Thoracic aorta (tissue), 2 donors: ENCODE measurements around the gene SLC6A6. TPM values are rescaled to one million over a fixed set of nuclear protein-coding genes. Genes with fewer than 3 reads are reported as not detected.
A peak's percentile ranks its signal among the peaks of the same experiment; 100 is the strongest.

ENCODE experiments used
- ATAC-seq: fragments of 150-250 bp; one replicate; pipeline ENCODE4 v1.8.0; 2017; ENCODE audit warnings: low read depth; ENCODE audit not compliant: insufficient number of reproducible peaks, low FRiP score
- DNase-seq: peaks from one replicate; pipeline ENCODE4 v3.0.0-alpha.2; 2020; ENCODE audit warnings: low spot score
- H3K27ac ChIP-seq, 2 donors: fragments of 200-600 bp; sonication (generic); 1 replicate in 1 of 2; 2 replicates in 1 of 2; pipeline ENCODE4 v1.5.1; 2016; ENCODE audit warnings: mild to moderate bottlenecking in 2 of 2, moderate library complexity in 2 of 2
- H3K27me3 ChIP-seq: fragments of 200-600 bp; sonication (generic); replicated peaks from 2 replicates; pipeline ENCODE4 v1.6.0; 2016; ENCODE audit warnings: mild to moderate bottlenecking; ENCODE audit not compliant: insufficient read depth
- H3K36me3 ChIP-seq: fragments of 200-600 bp; sonication (generic); one replicate; pipeline ENCODE4 v1.5.1; 2016
- H3K4me1 ChIP-seq, 2 donors: fragments of 200-600 bp; sonication (generic); 1 replicate in 1 of 2; 2 replicates in 1 of 2; pipeline versions ENCODE4 v1.5.1 to v1.6.0; 2016; ENCODE audit warnings: low read depth in 2 of 2, mild to moderate bottlenecking in 1 of 2; ENCODE audit not compliant: control insufficient read depth in 1 of 2
- H3K4me3 ChIP-seq: fragments of 200-600 bp; sonication (generic); 2 replicates; pipeline ENCODE4 v1.5.1; 2016; ENCODE audit warnings: mild to moderate bottlenecking
- H3K9me3 ChIP-seq: fragments of 200-600 bp; sonication (generic); 2 replicates; pipeline ENCODE4 v1.5.1; 2016
- CTCF ChIP-seq: fragments of 200-600 bp; sonication (generic); IDR thresholded peaks from one replicate; pipeline ENCODE4 v1.5.1; 2019; ENCODE audit warnings: antibody characterized with exemption
- total RNA-seq, 2 donors: library from RNA; depleted of rRNA; stranded (reverse); fragments of >200 nt; gene quantifications; one replicate each; pipeline versions ENCODE4 v1.1.0 to v1.2.3, GENCODE V29; 2016

SLC6A6 gene
- total RNA-seq, 2 donors from 2014 or later: 33.5 to 45.5 TPM

GRCh38 chr3:14369675-14370669, 32.4 kb upstream of the SLC6A6 start:
- TF ChIP-seq CTCF: no peak
- no peak for ATAC-seq
- no peak overlapping the region for H3K4me3 ChIP-seq

GRCh38 chr3:14370720-14371572, 31.5 kb upstream of the SLC6A6 start:
- TF ChIP-seq CTCF: no peak
- Histone ChIP-seq H3K9me3 (no peaks in the 10 kb centered on the region), H3K36me3 (no peaks in the 10 kb centered on the region), H3K27ac (no peak overlapping the region), H3K4me1 (peaks cover 3 to 14% of the 10 kb centered on the region in 2 donors), H3K4me3 (no peak overlapping the region), H3K27me3 (no peaks in the 10 kb centered on the region)
- DNase-seq (no peak), ATAC-seq (no peak)

More at GRCh38 chr3:14369675-14370669, 32.4 kb upstream of the SLC6A6 start:
- no peaks in the 10 kb centered on the region for H3K36me3 ChIP-seq
- H3K27ac ChIP-seq: no peak overlapping the region
- H3K9me3 ChIP-seq: no peaks in the 10 kb centered on the region
- H3K4me1 ChIP-seq: peaks cover 3 to 11% of the 10 kb centered on the region in 2 donors
- no peaks in the 10 kb centered on the region for H3K27me3 ChIP-seq
- no peak for DNase-seq

- ATAC-seq (no peak), DNase-seq (peak; percentile 15)
- Histone ChIP-seq H3K27ac (no peak overlapping the region), H3K9me3 (no peaks in the 10 kb centered on the region), H3K27me3 (no peaks in the 10 kb centered on the region), H3K4me1 (peaks cover 3 to 14% of the 10 kb centered on the region in 2 donors), H3K36me3 (no peaks in the 10 kb centered on the region), H3K4me3 (no peak overlapping the region)
- no peak for TF ChIP-seq CTCF
Measured at GRCh38 chr3:14371573-14372474, 30.6 kb upstream of the SLC6A6 start.

- Histone ChIP-seq H3K27ac (no peak overlapping the region), H3K4me1 (peaks cover 3 to 14% of the 10 kb centered on the region in 2 donors), H3K4me3 (no peak overlapping the region), H3K27me3 (no peaks in the 10 kb centered on the region), H3K36me3 (no peaks in the 10 kb centered on the region), H3K9me3 (no peaks in the 10 kb centered on the region)
- ATAC-seq (no peak), DNase-seq (no peak)
- no peak for TF ChIP-seq CTCF
Measured at GRCh38 chr3:14372587-14372986, 29.8 kb upstream of the SLC6A6 start.
